Mesendoderm (in vitro differentiated cells): ENCODE results near the gene BAZ2B.

Source experiments
- DNase-seq: peaks from one replicate; pipeline ENCODE4 v3.0.0; 2013
- H2AK5ac ChIP-seq: 2 replicates; pipeline ENCODE4 v1.6.1; 2013; ENCODE audit warnings: low read length, inconsistent platforms
- H2BK120ac ChIP-seq: 2 replicates; pipeline ENCODE4 v1.6.1; 2013; ENCODE audit warnings: low read depth, mild to moderate bottlenecking, low read length, moderate library complexity, mixed read lengths
- H2BK15ac ChIP-seq: replicated peaks from 2 replicates; pipeline ENCODE4 v1.6.1; 2013; ENCODE audit warnings: low read depth, mild to moderate bottlenecking, moderate library complexity
- H2BK5ac ChIP-seq: 2 replicates; pipeline ENCODE4 v1.6.1; 2013; ENCODE audit warnings: low read length, inconsistent platforms
- H3K18ac ChIP-seq: 2 replicates; pipeline ENCODE4 v1.6.1; 2013; ENCODE audit warnings: mild to moderate bottlenecking, low read length, mixed read lengths
- H3K23ac ChIP-seq: one replicate; pipeline ENCODE4 v1.6.1; 2013; ENCODE audit warnings: low read length
- H3K27ac ChIP-seq: 2 replicates; pipeline ENCODE4 v1.5.1; 2013; ENCODE audit warnings: low read depth, mild to moderate bottlenecking, inconsistent platforms, low read length, moderate library complexity
- H3K27me3 ChIP-seq: 2 replicates; pipeline ENCODE4 v1.6.1; 2013; ENCODE audit warnings: low read length, control low read depth, mild to moderate bottlenecking, inconsistent platforms; ENCODE audit not compliant: insufficient read depth, poor library complexity
- H3K36me3 ChIP-seq: 2 replicates; pipeline ENCODE4 v1.6.1; 2013; ENCODE audit warnings: low read length, inconsistent platforms; ENCODE audit not compliant: control insufficient read depth, insufficient read depth
- H3K4ac ChIP-seq: one replicate; pipeline ENCODE4 v1.6.1; 2013; ENCODE audit warnings: low read depth, mild to moderate bottlenecking, low read length, moderate library complexity
- H3K4me1 ChIP-seq: 2 replicates; pipeline ENCODE4 v1.6.1; 2013; ENCODE audit warnings: low read depth, low read length, inconsistent platforms; ENCODE audit not compliant: control insufficient read depth
- H3K4me2 ChIP-seq: 2 replicates; pipeline ENCODE4 v1.6.1; 2013; ENCODE audit warnings: low read length
- H3K4me3 ChIP-seq: 2 replicates; pipeline ENCODE4 v1.5.1; 2013; ENCODE audit warnings: mild to moderate bottlenecking, low read length
- H3K56ac ChIP-seq: one replicate; pipeline ENCODE4 v1.6.1; 2013; ENCODE audit warnings: low read length
- H3K79me1 ChIP-seq: 2 replicates; pipeline ENCODE4 v1.6.1; 2013; ENCODE audit warnings: low read length, inconsistent platforms
- H3K79me2 ChIP-seq: 2 replicates; pipeline ENCODE4 v1.6.1; 2013; ENCODE audit warnings: mild to moderate bottlenecking, low read length; ENCODE audit not compliant: control insufficient read depth, insufficient read depth
- H3K9ac ChIP-seq: 2 replicates; pipeline ENCODE4 v1.6.1; 2013; ENCODE audit warnings: low read length, inconsistent platforms
- H4K5ac ChIP-seq: one replicate; pipeline ENCODE4 v1.6.1; 2013; ENCODE audit warnings: low read length
- H4K8ac ChIP-seq: one replicate; pipeline ENCODE4 v1.6.1; 2013; ENCODE audit warnings: low read depth, mild to moderate bottlenecking, control low read depth, low read length, moderate library complexity
- WGBS: extraction: QIAGEN DNeasy Blood & Tissue Kit; methylation state at CpG from one replicate; pipeline ENCODE4 v1.1.7; 2013; ENCODE audit warnings: low lambda C conversion rate, missing lambda C conversion rate; ENCODE audit not compliant: insufficient coverage; ENCODE audit errors: extremely low coverage; 5-methylcytosine and 5-hydroxymethylcytosine counted together

BAZ2B gene

DNA sequence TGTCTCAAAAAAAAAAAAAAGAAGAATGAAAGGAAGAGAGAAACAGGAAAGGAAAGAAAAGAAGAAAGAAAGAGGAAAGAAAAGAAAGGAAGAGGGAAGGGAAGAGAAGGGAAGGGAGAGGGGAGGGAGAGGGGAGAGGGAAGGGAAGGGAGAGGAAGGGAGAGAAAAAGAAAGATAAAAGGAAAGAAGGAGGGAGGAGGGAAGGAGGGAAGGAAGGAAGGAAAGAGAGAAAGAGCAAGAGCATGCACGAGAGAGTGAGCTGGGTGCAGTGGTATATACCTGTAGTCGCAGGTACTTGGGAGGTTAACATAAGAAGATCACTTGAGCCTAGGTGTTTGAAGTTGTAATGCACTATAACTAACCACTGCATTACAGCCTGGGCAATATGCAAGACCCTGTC is 6.6 kb upstream of the BAZ2B start:
- Histone ChIP-seq H3K4me3 (no peak overlapping the region), H3K27me3 (no peaks in the 10 kb centered on the region), H4K8ac (no peak overlapping the region), H4K5ac (no peak overlapping the region), H3K56ac (no peak overlapping the region), H3K9ac (no peak overlapping the region), H3K4me2 (no peak overlapping the region), H3K27ac (no peak overlapping the region), H3K23ac (no peak overlapping the region), H3K79me1 (no peaks in the 10 kb centered on the region), H3K18ac (no peak overlapping the region), H3K36me3 (no peaks in the 10 kb centered on the region), H2BK120ac (no peak overlapping the region), H3K79me2 (no peaks in the 10 kb centered on the region), H3K4me1 (no peaks in the 10 kb centered on the region), H2BK5ac (no peak overlapping the region), H2AK5ac (no peak overlapping the region), H3K4ac (no peak overlapping the region), H2BK15ac (no peak overlapping the region)
- WGBS = no CpG with 5 or more reads among the region's 2 CpGs
- no peak for DNase-seq

DNA sequence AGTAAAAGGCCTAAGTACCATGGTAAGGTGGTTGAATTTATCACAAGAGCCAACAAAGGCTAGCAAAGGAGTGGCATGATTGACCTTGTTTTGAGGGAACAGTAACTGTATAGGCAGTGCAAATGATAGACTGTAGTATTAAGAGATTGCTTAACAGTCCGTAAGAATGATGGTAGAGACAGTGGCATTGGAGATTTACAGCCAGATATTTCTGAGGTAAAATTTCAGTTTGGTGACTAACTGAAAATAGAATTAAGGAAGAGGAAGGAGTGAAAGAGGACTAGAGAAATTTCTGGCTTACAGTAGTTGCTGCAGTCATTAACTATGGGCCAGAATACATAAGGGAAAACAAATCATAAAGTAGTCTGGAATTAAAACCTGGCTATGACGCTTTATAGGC is 4.4 kb upstream of the BAZ2B start:
- H3K79me2 ChIP-seq = no peaks in the 10 kb centered on the region
- no peak overlapping the region for H3K9ac ChIP-seq
- H3K27ac ChIP-seq = no peak overlapping the region
- DNase-seq = no peak
- no peak overlapping the region for H2AK5ac ChIP-seq
- H4K5ac ChIP-seq = no peak overlapping the region
- no peak overlapping the region for H2BK120ac ChIP-seq
- H3K23ac ChIP-seq = no peak overlapping the region
- WGBS = no CpG with 5 or more reads among the region's 2 CpGs
- no peak overlapping the region for H4K8ac ChIP-seq
- H3K4me1 ChIP-seq = no peaks in the 10 kb centered on the region
- no peaks in the 10 kb centered on the region for H3K36me3 ChIP-seq
- no peak overlapping the region for H3K4me3 ChIP-seq
- no peak overlapping the region for H2BK5ac ChIP-seq
- H3K27me3 ChIP-seq = no peaks in the 10 kb centered on the region
- no peak overlapping the region for H3K18ac ChIP-seq
- no peak overlapping the region for H3K56ac ChIP-seq
- no peaks in the 10 kb centered on the region for H3K79me1 ChIP-seq
- no peak overlapping the region for H3K4ac ChIP-seq
- H2BK15ac ChIP-seq = no peak overlapping the region
- H3K4me2 ChIP-seq = no peak overlapping the region

DNA sequence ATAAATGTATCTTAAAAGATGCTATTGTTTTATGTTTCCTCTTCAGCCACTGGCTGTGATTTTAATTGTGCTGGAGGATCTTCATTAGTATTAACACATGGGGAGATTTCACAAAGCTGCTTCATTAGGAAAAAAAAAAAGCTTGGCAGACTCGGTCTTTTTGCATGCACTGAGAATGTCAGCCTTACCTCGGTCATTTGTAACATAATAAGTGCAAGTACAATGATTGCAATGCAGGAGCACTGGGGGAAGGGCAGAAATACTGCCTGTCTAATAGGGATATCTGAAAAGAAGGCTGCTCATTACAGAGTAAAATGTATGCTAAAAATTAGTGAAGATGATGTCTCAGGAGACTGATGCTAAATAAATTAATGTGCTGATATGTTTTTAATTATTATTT is 1.3 kb upstream of the BAZ2B start:
- H3K36me3 ChIP-seq = no peaks in the 10 kb centered on the region
- peak overlapping the region; percentile 18 for H3K4me2 ChIP-seq
- no peak overlapping the region for H3K4me3 ChIP-seq
- H3K4me1 ChIP-seq = no peaks in the 10 kb centered on the region
- H3K27ac ChIP-seq = no peak overlapping the region
- H4K5ac ChIP-seq = no peak overlapping the region
- no peak overlapping the region for H3K4ac ChIP-seq
- H3K56ac ChIP-seq = peak overlapping the region; percentile 35
- no peak overlapping the region for H3K18ac ChIP-seq
- no peaks in the 10 kb centered on the region for H3K79me1 ChIP-seq
- H3K9ac ChIP-seq = peak overlapping the region; percentile 19
- H3K79me2 ChIP-seq = peaks cover under 1% of the 10 kb centered on the region
- no peak overlapping the region for H2BK120ac ChIP-seq
- no peak overlapping the region for H2AK5ac ChIP-seq
- no peak overlapping the region for H4K8ac ChIP-seq
- no peak for DNase-seq
- no peak overlapping the region for H2BK15ac ChIP-seq
- H3K23ac ChIP-seq = no peak overlapping the region
- no CpG with 5 or more reads among the region's 2 CpGs for WGBS
- no peak overlapping the region for H2BK5ac ChIP-seq
- H3K27me3 ChIP-seq = no peaks in the 10 kb centered on the region

DNA sequence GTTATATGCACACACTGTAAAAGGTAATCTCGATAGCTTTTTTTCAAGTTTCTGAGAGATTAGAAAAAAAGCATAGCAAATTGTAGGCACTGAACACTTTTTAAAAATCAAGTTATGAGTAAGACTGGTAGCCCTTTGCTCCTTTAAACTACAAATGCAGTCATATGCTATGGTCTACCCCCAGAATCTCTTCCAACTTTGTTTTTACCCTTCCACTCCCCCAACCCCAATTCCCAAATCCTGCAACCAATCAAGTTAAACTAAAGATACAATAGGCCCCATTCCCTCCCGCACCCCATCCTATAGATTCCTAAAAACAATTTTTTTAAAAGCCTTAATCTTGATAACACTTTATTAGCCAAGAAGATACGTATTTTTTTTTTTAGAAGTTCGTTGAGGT is 752 bp upstream of the BAZ2B start:
- Histone ChIP-seq H2BK120ac (no peak overlapping the region), H3K4me3 (no peak overlapping the region), H3K9ac (peak overlapping the region; percentile 39), H3K18ac (no peak overlapping the region), H3K27me3 (no peaks in the 10 kb centered on the region), H3K27ac (no peak overlapping the region), H3K56ac (peak overlapping the region; percentile 63), H4K8ac (no peak overlapping the region), H2AK5ac (no peak overlapping the region), H4K5ac (no peak overlapping the region), H3K4me2 (peak overlapping the region; percentile 30), H3K4ac (no peak overlapping the region), H3K36me3 (no peaks in the 10 kb centered on the region), H3K79me1 (no peaks in the 10 kb centered on the region), H2BK15ac (no peak overlapping the region), H3K79me2 (peaks cover 3% of the 10 kb centered on the region), H3K23ac (no peak overlapping the region), H2BK5ac (no peak overlapping the region), H3K4me1 (no peaks in the 10 kb centered on the region)
- WGBS = no CpG with 5 or more reads among the region's 4 CpGs
- no peak for DNase-seq

DNA sequence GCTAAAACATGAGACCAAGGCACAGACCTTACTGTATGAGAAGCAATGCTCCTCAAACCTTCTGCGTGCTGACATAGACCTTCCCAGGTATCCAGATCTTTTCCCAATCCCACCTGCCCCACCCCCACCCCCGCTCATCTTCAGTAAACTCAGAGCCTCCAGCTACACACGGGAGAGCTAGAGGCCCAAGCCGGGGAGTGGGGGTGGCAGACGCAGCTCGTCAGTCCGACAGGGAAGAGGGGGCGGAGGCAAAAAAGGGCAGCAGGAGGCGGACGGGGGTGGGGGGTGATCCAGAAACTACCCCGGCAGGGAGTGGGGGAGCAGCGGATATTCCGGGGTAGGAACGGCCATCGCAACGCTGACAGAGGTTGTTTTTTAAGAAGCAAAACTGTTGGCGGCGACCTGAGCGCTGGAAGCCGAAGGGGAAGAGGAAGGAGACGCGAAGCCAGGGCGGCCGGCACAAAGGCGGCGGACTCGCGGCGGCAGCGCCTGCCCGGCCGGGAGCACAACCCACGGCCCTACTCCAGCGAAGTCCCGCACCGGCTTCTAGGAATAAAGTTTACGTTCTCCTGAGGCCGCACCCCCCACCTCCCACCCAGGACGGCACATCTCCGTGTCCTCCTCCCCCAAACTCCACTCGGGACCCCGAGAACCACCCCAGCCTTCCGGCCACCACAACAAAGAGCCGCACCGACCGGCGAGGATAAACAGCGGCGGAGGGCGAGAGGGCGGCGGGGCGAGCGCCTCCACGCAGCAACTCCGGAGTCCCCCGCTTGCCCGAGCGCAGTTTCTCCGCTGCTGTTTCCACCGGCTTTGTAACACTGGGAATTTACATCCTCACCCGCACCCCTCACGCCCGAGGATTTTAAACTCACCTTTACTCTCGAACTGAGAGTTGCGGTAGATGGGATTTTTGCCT is 722 bp downstream of the BAZ2B start:
- peak overlapping the region; percentile 97 for H3K18ac ChIP-seq
- H3K9ac ChIP-seq = peak overlapping the region; percentile 81
- H3K27me3 ChIP-seq = no peaks in the 10 kb centered on the region
- DNase-seq = peak; percentile 97
- H4K8ac ChIP-seq = peak overlapping the region; percentile 83
- peak overlapping the region; percentile 98 for H3K27ac ChIP-seq
- H3K4ac ChIP-seq = peak overlapping the region; percentile 83
- peak overlapping the region; percentile 23 for H2BK15ac ChIP-seq
- H2BK5ac ChIP-seq = peak overlapping the region; percentile 69
- H3K4me2 ChIP-seq = peak overlapping the region; percentile 52
- H3K56ac ChIP-seq = peak overlapping the region; percentile 99
- no peak overlapping the region for H4K5ac ChIP-seq
- peaks cover 3% of the 10 kb centered on the region for H3K79me2 ChIP-seq
- no peaks in the 10 kb centered on the region for H3K79me1 ChIP-seq
- no peaks in the 10 kb centered on the region for H3K36me3 ChIP-seq
- no CpG with 5 or more reads among the region's 66 CpGs for WGBS
- no peaks in the 10 kb centered on the region for H3K4me1 ChIP-seq
- H2AK5ac ChIP-seq = no peak overlapping the region
- H3K4me3 ChIP-seq = peak overlapping the region; percentile 85
- peak overlapping the region; percentile 82 for H3K23ac ChIP-seq
- peak overlapping the region; percentile 88 for H2BK120ac ChIP-seq
